ENCODE data around the gene LDLRAD3.

DNA sequence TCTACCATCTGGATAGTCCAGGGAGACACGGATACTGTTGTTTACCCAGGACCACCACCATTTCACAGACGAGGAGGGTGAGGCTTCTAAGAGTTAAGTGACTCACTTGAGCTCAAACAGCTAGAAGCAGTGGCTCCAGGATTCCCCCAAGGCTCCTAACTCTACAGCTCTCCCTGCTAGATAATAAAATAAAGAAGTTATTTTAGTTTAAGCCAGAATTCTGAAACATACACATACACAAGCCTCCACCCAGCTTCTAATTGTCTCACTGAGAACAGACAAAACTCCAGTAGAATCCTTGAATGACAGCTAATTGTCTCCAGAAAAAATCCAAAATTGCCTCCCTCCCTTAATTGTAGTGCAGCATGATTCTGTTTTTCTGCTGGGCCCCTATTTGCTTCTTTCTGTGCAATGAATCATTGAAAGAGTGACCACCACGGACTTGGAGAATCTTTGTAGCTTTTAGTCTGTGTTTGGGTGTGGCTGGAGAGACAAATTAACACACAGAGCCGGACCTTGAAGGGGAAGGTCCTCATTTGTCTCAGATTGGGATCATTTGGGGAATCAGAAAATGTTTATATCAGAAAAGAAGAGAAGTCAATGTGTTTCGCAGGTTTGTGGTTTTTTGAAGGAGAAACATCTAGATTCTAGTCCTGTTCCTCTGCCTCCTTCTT is 280.5 kb downstream of the LDLRAD3 start:
- TF ChIP-seq, protein P1, sequence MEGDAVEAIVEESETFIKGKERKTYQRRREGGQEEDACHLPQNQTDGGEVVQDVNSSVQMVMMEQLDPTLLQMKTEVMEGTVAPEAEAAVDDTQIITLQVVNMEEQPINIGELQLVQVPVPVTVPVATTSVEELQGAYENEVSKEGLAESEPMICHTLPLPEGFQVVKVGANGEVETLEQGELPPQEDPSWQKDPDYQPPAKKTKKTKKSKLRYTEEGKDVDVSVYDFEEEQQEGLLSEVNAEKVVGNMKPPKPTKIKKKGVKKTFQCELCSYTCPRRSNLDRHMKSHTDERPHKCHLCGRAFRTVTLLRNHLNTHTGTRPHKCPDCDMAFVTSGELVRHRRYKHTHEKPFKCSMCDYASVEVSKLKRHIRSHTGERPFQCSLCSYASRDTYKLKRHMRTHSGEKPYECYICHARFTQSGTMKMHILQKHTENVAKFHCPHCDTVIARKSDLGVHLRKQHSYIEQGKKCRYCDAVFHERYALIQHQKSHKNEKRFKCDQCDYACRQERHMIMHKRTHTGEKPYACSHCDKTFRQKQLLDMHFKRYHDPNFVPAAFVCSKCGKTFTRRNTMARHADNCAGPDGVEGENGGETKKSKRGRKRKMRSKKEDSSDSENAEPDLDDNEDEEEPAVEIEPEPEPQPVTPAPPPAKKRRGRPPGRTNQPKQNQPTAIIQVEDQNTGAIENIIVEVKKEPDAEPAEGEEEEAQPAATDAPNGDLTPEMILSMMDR (IDR thresholded peaks at IDR 0.05): no peak
- TF ChIP-seq POLR2A (IDR thresholded peaks at IDR 0.05): no peak

All from uterus (tissue), 2 donors.